Vagina (tissue), 2 donors: ENCODE measurements around the gene ATAD5.

Experiments used
- POLR2A ChIP-seq, 2 donors: fragments of 450-650 bp; IDR thresholded peaks; one replicate each; pipeline ENCODE4 v1.6.1; 2017; ENCODE audit warnings: antibody characterized with exemption in 2 of 2, mild to moderate bottlenecking in 2 of 2, moderate library complexity in 2 of 2
- TF ChIP-seq, protein P1 (sequence below), 3 experiments: fragments of 450-650 bp in 2 of 3; fragments of 200-600 bp in 1 of 3; sonication (generic) in 1 of 3; IDR thresholded peaks; one replicate each; pipeline ENCODE4 v1.5.1; 2017 to 2019; ENCODE audit warnings: antibody characterized with exemption in 3 of 3, mild to moderate bottlenecking in 2 of 3, moderate library complexity in 2 of 3

DNA sequence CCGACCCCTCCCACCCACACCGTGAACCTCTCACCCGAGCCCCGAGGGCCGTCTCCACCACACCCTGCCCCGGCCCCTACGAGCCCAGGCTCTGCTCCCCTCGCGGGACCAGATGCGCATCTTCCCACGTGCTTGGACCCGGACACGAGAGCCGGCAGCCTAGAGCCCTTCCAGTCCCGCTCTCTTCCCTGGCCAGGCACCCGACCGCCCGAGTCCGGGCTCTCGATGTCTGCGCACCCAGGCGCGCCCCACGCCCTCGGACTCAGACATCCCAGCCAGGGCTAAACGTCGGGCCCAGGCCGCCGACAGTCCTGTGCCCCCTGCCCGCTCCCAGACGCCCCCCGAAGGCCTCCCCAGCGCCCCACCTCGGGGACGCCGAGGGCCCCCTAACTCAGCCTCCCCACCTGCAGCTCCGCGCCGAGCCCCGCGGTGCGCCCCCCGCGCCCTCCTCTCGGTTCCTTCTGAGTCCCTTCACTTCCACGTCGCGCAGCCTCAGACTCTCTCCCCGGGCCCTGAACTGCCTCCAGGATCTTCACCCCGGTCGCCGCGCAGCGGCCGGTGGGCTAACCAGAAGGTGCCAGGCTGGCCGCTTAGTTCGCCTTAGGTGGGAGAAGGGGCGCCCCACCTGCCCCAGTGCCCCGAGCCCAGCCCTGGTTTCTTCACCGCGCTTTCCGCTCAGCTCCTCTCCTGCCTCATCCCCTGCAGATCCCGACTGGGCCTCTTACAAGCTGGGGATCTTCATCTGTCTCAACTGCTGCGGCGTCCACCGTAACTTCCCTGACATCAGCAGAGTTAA is 90.7 kb downstream of the ATAD5 start:
- TF ChIP-seq, protein P1, sequence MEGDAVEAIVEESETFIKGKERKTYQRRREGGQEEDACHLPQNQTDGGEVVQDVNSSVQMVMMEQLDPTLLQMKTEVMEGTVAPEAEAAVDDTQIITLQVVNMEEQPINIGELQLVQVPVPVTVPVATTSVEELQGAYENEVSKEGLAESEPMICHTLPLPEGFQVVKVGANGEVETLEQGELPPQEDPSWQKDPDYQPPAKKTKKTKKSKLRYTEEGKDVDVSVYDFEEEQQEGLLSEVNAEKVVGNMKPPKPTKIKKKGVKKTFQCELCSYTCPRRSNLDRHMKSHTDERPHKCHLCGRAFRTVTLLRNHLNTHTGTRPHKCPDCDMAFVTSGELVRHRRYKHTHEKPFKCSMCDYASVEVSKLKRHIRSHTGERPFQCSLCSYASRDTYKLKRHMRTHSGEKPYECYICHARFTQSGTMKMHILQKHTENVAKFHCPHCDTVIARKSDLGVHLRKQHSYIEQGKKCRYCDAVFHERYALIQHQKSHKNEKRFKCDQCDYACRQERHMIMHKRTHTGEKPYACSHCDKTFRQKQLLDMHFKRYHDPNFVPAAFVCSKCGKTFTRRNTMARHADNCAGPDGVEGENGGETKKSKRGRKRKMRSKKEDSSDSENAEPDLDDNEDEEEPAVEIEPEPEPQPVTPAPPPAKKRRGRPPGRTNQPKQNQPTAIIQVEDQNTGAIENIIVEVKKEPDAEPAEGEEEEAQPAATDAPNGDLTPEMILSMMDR (IDR thresholded peaks at IDR 0.05): no peak
- TF ChIP-seq POLR2A (IDR thresholded peaks at IDR 0.05): no peak
